HCT116 (cell line): ENCODE results near the gene PPP1R12B. TPM values are rescaled to one million over a fixed set of nuclear protein-coding genes. Genes with fewer than 3 reads are reported as not detected.
"Not testable (repeated sequence)": the region's sequence is repeated elsewhere in the genome, so short reads cannot be mapped to it uniquely, and the experiment has no call there.

ENCODE experiments used
- ATAC-seq: fragments of 200-7000 bp; cut with Tn5 transposase; 2 replicates; pipeline ENCODE4 v1.9.1; 2020; ENCODE audit warnings: mild to moderate bottlenecking, moderate library complexity
- BruUV-seq: library from RNA; stranded (reverse); fragments of 400-500 nt; replicated peaks from 2 replicates; lab custom pipeline; 2021; lab: Mats Ljungman, UMichigan
- CTCF ChIA-PET: fragments of 300-600 bp; sonication (Branson Sonifier 250); formaldehyde crosslinking; loops from one replicate; lab custom pipeline; 2021; ENCODE audit warnings: antibody characterized with exemption; lab: Charles Lee
- POLR2A ChIA-PET: fragments of 300-600, 350-600 bp; sonication (Branson Sonifier 250); formaldehyde crosslinking; loops from one replicate; lab custom pipeline; 2021; ENCODE audit warnings: antibody characterized with exemption; lab: Charles Lee
- RAD21 ChIA-PET, 2 experiments: fragments of 300-600 bp; sonication (Branson Sonifier 250); formaldehyde crosslinking; loops; one replicate each; lab custom pipeline; 2023; ENCODE audit warnings: low total read pairs in 2 of 2; ENCODE audit not compliant: uncharacterized antibody in 2 of 2, unreplicated experiment in 2 of 2, low non-redundant PET in 1 of 2; lab: Charles Lee
- DNase-seq: peaks from one replicate; pipeline ENCODE4 v3.0.0-alpha.2; 2010; ENCODE audit warnings: low read depth, low spot score
- H2AFZ ChIP-seq: fragments of 200-600 bp; shearing (Covaris generic), sonication (generic); 2 replicates; pipeline ENCODE4 v1.6.1; 2017; ENCODE audit warnings: low read depth, mixed run types, mixed read lengths, antibody characterized with exemption, low read length; ENCODE audit not compliant: poor library complexity, severe bottlenecking
- H3K27ac ChIP-seq: 2 replicates; pipeline ENCODE4 v1.5.1; 2012; ENCODE audit warnings: low read depth, low read length
- H3K27me3 ChIP-seq: fragments of 200-600 bp; sonication (generic); 2 replicates; pipeline ENCODE4 v1.6.1; 2016; ENCODE audit warnings: mixed run types, low read length, mixed read lengths; ENCODE audit not compliant: insufficient read depth
- H3K36me3 ChIP-seq, 2 experiments: fragments of 200-500 bp in 1 of 2; fragments of 200-600 bp in 1 of 2; sonication (Bioruptor generic) in 1 of 2; sonication (generic) in 1 of 2; 2 replicates each; pipeline versions ENCODE4 v1.5.1 to v1.6.1; 2014 to 2016; ENCODE audit warnings: low read length in 2 of 2, inconsistent platforms in 1 of 2, mixed read lengths in 1 of 2, mixed run types in 1 of 2; ENCODE audit not compliant: insufficient read depth in 2 of 2, control insufficient read depth in 1 of 2
- H3K4me1 ChIP-seq, 2 experiments: fragments of 200-600 bp in 1 of 2; sonication (generic) in 1 of 2; 2 replicates each; pipeline versions ENCODE4 v1.5.1 to v1.6.1; 2012 to 2017; ENCODE audit warnings: low read length in 2 of 2, inconsistent platforms in 1 of 2, mild to moderate bottlenecking in 1 of 2, mixed read lengths in 1 of 2, mixed run types in 1 of 2, moderate library complexity in 1 of 2; ENCODE audit not compliant: insufficient read depth in 2 of 2, control insufficient read depth in 1 of 2
- H3K4me2 ChIP-seq: fragments of 200-600 bp; sonication (generic); 2 replicates; pipeline ENCODE4 v1.6.1; 2017; ENCODE audit warnings: mixed run types, low read length, mixed read lengths
- H3K4me3 ChIP-seq, 2 experiments: fragments of 200-600 bp in 1 of 2; sonication (generic) in 1 of 2; replicated peaks in 1 of 2; 2 replicates each; pipeline ENCODE4 v1.5.1; 2011 to 2016; ENCODE audit warnings: low read length in 2 of 2, control low read depth in 1 of 2, low read depth in 1 of 2, mild to moderate bottlenecking in 1 of 2, mixed read lengths in 1 of 2, mixed run types in 1 of 2
- H3K79me2 ChIP-seq: fragments of 200-600 bp; sonication (generic); 2 replicates; pipeline ENCODE4 v1.6.1; 2017; ENCODE audit warnings: mild to moderate bottlenecking, mixed run types, low read length, moderate library complexity, mixed read lengths; ENCODE audit not compliant: insufficient read depth
- H3K9ac ChIP-seq: fragments of 200-600 bp; sonication (generic); 2 replicates; pipeline ENCODE4 v1.6.1; 2016; ENCODE audit warnings: low read length, mixed read lengths
- H3K9me2 ChIP-seq: fragments of 200-600 bp; sonication (generic), shearing (Covaris generic); 2 replicates; pipeline ENCODE4 v1.6.1; 2017; ENCODE audit warnings: mixed run types, mild to moderate bottlenecking, moderate library complexity; ENCODE audit not compliant: insufficient read depth
- H3K9me3 ChIP-seq, 2 experiments: fragments of 200-500 bp in 1 of 2; fragments of 200-600 bp in 1 of 2; sonication (Bioruptor generic) in 1 of 2; sonication (generic) in 1 of 2; 2 replicates each; pipeline ENCODE4 v1.6.1; 2014 to 2017; ENCODE audit warnings: low read length in 2 of 2, mixed read lengths in 2 of 2, inconsistent platforms in 1 of 2, low read depth in 1 of 2, mild to moderate bottlenecking in 1 of 2, mixed run types in 1 of 2, moderate library complexity in 1 of 2; ENCODE audit not compliant: control insufficient read depth in 1 of 2, insufficient read depth in 1 of 2
- H4K20me1 ChIP-seq: fragments of 200-600 bp; sonication (generic), shearing (Covaris generic); 2 replicates; pipeline ENCODE4 v1.6.1; 2017; ENCODE audit warnings: mixed run types, mild to moderate bottlenecking, moderate library complexity; ENCODE audit not compliant: insufficient read depth
- intact Hi-C: fragments of 100-400 bp; cut with micrococcal nuclease; formaldehyde crosslinking; loops from 2 replicates; pipeline ENCODE4 v1.10.0; 2022
- total RNA-seq: library from RNA; stranded (reverse); gene quantifications from one replicate; pipeline ENCODE4 v1.2.1, GENCODE V29; 2021; ENCODE audit not compliant: unreplicated experiment

PPP1R12B gene
- total RNA-seq, 1 experiment from 2014 or later: 14.3 TPM

DNA sequence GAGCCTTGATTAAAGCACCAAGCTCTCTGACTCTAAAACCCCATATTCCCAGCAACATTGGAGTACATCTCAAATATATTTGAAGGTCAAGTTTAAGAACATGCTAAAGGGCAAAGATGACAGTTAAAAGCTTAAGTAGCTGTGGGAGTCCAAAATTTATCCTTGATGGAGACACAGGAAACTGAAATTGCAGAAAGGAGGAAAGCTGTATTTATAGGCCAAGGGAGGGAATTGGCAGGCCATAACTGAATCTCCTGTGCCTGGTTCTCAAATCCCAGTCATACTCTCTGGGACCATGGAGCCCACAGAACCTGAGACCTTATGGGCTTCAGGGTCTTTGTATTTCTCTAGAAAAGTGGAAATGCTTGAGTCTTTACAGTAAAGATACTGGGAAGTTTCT, 193.9 kb downstream of the PPP1R12B start:
- CTCF ChIA-PET, H3K9me3 ChIP-seq, intact Hi-C loops, POLR2A ChIA-PET, H2AFZ ChIP-seq, H3K4me1 ChIP-seq, H3K4me2 ChIP-seq, RAD21 ChIA-PET, H3K9ac ChIP-seq, H3K79me2 ChIP-seq, H3K9me2 ChIP-seq, H3K4me3 ChIP-seq, BruUV-seq, DNase-seq, H3K27me3 ChIP-seq, H3K27ac ChIP-seq, H4K20me1 ChIP-seq, ATAC-seq, H3K36me3 ChIP-seq: not testable (repeated sequence)

DNA sequence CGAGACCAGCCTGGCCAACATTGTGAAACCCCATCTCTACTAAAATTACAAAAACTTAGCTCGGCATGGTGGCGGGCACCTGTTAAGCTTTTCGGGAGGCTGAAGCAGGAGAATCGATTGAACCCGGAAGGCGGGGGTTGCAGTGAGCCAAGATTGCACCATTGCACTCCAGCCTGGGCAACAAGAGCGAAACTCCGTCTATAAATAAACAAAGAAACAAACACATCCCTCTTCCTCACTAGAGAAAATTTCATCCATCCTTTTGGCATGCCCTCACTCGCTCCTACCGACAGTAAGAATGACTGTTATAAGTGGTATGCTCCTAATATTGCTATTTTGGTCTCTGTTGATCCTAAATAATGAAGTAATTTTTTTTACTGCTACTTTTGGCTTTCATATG, 195.0 kb downstream of the PPP1R12B start:
- H3K4me1 ChIP-seq, H3K4me3 ChIP-seq, CTCF ChIA-PET, H3K9me2 ChIP-seq, H3K27me3 ChIP-seq, BruUV-seq, H3K79me2 ChIP-seq, POLR2A ChIA-PET, H3K36me3 ChIP-seq, ATAC-seq, intact Hi-C loops, H3K9me3 ChIP-seq, H3K27ac ChIP-seq, H2AFZ ChIP-seq, H3K4me2 ChIP-seq, RAD21 ChIA-PET, DNase-seq, H3K9ac ChIP-seq, H4K20me1 ChIP-seq: not testable (repeated sequence)

DNA sequence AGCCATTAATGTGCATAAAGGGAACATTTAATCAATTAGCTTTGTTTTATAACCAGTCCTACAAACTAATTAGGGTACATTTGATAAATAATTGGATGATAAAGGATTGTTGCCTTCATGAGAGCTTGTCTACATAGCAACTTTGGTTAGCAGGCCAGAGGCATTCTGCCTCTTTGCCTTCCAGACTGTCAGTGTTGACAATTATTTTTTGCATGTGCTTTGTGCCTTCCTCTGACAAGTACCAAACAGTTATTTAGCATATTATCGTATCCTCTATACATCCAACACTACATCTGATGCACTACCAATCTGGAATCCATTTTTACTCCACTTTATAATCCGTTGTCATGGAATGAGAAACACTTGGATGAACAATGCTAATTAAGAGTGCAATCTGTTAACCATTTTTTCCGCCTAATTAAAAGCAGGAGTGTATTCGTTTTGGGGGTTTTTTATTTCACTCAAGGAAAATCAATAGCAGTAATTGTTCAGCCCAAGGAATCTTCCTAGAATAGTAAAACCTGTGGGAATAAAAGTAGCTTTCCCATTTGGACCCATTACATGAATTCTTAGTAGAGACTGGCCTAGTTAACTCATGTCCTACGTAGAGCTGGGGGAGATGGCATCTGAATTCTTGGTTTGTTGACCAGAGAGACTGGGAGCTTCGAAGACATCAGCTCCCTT, 196.4 kb downstream of the PPP1R12B start:
- POLR2A ChIA-PET, H3K79me2 ChIP-seq, H3K36me3 ChIP-seq, H4K20me1 ChIP-seq, H3K4me3 ChIP-seq, H2AFZ ChIP-seq, BruUV-seq, H3K9ac ChIP-seq, H3K27ac ChIP-seq, H3K27me3 ChIP-seq, CTCF ChIA-PET, ATAC-seq, intact Hi-C loops, H3K9me2 ChIP-seq, DNase-seq, H3K4me2 ChIP-seq, H3K9me3 ChIP-seq, H3K4me1 ChIP-seq, RAD21 ChIA-PET: not testable (repeated sequence)

DNA sequence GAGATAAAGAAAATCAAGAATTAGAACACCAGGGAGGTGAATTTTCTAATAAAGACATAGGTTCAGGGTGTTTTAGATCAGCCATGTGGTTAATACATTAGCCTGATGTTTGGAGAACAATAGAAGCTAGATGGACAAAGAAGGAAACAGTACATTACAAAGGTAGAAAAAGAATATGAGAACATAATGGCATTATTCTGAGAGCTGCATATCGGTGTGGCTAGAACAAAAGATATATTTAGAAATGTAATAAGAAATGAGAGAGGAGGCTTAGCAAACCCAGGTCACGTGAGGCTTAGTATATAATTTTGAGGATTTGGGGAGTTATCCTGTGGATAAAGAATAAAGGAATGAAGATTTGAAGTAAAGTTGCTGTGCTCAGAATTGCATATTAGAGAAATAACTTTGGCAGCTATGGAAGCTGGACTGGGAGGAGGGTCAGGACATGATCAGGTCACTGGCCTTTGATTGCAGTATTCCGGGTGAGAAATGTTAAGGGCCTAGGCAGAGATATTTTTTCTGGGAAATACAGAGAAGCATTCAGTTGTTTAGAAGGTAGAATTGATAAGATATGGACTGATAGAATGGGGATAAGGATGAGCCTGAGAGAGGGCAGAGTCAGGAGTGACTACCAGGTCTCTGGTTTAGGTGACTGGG, 197.3 kb downstream of the PPP1R12B start:
- H3K9me2 ChIP-seq, H2AFZ ChIP-seq, RAD21 ChIA-PET, ATAC-seq, intact Hi-C loops, H3K4me1 ChIP-seq, CTCF ChIA-PET, H3K4me2 ChIP-seq, H3K79me2 ChIP-seq, H3K36me3 ChIP-seq, H3K27me3 ChIP-seq, DNase-seq, H4K20me1 ChIP-seq, H3K9ac ChIP-seq, H3K27ac ChIP-seq, H3K9me3 ChIP-seq, H3K4me3 ChIP-seq, POLR2A ChIA-PET, BruUV-seq: not testable (repeated sequence)
